ENCODE results near the gene HRG.

DNA sequence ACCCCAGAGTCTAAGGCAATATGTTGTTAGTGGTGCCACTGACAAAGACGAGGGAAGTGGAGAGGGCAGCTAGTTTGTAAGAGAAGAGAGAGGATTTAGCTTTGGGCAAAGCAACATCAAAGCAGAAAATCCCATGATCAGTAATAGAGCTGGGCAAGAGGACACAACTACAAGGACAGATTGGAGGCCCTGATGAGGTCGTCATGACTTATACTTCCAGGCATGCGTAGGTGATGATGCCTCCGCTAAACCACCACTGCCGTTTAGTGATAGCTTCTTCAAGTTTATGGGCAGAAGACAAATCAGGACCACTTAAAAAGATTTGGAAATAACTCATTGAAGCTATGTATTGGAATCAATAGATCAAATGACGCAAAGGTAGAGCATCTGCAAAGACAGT, 2.6 kb downstream of the HRG start:
- TF ChIP-seq POLR2A (IDR thresholded peaks at IDR 0.05) = no peak
- no peak for TF ChIP-seq POLR2AphosphoS5 (IDR thresholded peaks at IDR 0.05)
- TF ChIP-seq, protein P1, sequence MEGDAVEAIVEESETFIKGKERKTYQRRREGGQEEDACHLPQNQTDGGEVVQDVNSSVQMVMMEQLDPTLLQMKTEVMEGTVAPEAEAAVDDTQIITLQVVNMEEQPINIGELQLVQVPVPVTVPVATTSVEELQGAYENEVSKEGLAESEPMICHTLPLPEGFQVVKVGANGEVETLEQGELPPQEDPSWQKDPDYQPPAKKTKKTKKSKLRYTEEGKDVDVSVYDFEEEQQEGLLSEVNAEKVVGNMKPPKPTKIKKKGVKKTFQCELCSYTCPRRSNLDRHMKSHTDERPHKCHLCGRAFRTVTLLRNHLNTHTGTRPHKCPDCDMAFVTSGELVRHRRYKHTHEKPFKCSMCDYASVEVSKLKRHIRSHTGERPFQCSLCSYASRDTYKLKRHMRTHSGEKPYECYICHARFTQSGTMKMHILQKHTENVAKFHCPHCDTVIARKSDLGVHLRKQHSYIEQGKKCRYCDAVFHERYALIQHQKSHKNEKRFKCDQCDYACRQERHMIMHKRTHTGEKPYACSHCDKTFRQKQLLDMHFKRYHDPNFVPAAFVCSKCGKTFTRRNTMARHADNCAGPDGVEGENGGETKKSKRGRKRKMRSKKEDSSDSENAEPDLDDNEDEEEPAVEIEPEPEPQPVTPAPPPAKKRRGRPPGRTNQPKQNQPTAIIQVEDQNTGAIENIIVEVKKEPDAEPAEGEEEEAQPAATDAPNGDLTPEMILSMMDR (IDR thresholded peaks at IDR 0.05) = no peak

All from gastroesophageal sphincter (tissue), 3 donors.